Trophoblast cell (in vitro differentiated cells and primary cell): ENCODE data around the gene THSD4.

Experiments used
- DNase-seq, 2 donors: peaks; one replicate each; pipeline ENCODE4 v3.0.0-alpha.2; 2016
- H2AFZ ChIP-seq: 2 replicates; pipeline ENCODE4 v1.6.1; 2013; ENCODE audit warnings: low read length, moderate library complexity, mild to moderate bottlenecking; ENCODE audit not compliant: insufficient read depth, poor library complexity
- H2AK5ac ChIP-seq: 2 replicates; pipeline ENCODE4 v1.6.1; 2013; ENCODE audit warnings: mild to moderate bottlenecking, low read length
- H2BK120ac ChIP-seq: 2 replicates; pipeline ENCODE4 v1.6.1; 2013; ENCODE audit warnings: low read length, mild to moderate bottlenecking, moderate library complexity; ENCODE audit not compliant: insufficient read depth, poor library complexity
- H2BK12ac ChIP-seq: 2 replicates; pipeline ENCODE4 v1.6.1; 2013; ENCODE audit warnings: mild to moderate bottlenecking, low read length, moderate library complexity
- H2BK5ac ChIP-seq: 2 replicates; pipeline ENCODE4 v1.6.1; 2013; ENCODE audit warnings: low read length, low read depth, moderate library complexity, mild to moderate bottlenecking; ENCODE audit not compliant: poor library complexity
- H3K14ac ChIP-seq: 2 replicates; pipeline ENCODE4 v1.6.1; 2013; ENCODE audit warnings: mild to moderate bottlenecking, low read length
- H3K18ac ChIP-seq: 2 replicates; pipeline ENCODE4 v1.6.1; 2013; ENCODE audit warnings: mild to moderate bottlenecking, low read length
- H3K23ac ChIP-seq: 2 replicates; pipeline ENCODE4 v1.6.1; 2013; ENCODE audit warnings: low read length
- H3K27ac ChIP-seq: 2 replicates; pipeline ENCODE4 v1.5.1; 2013; ENCODE audit warnings: low read depth, mild to moderate bottlenecking, inconsistent platforms, low read length, moderate library complexity
- H3K27me3 ChIP-seq: 2 replicates; pipeline ENCODE4 v1.6.1; 2013; ENCODE audit warnings: inconsistent platforms, mild to moderate bottlenecking, low read length, moderate library complexity; ENCODE audit not compliant: insufficient read depth
- H3K36me3 ChIP-seq, 2 experiments: 1 replicate in 1 of 2; 2 replicates in 1 of 2; pipeline ENCODE4 v1.6.1; 2013; ENCODE audit warnings: low read length in 2 of 2, mild to moderate bottlenecking in 2 of 2, moderate library complexity in 1 of 2; ENCODE audit not compliant: insufficient read depth in 2 of 2, control insufficient read depth in 1 of 2
- H3K4ac ChIP-seq: 2 replicates; pipeline ENCODE4 v1.6.1; 2013; ENCODE audit warnings: low read depth, mild to moderate bottlenecking, low read length, moderate library complexity
- H3K4me1 ChIP-seq, 2 experiments: 1 replicate in 1 of 2; 2 replicates in 1 of 2; pipeline ENCODE4 v1.6.1; 2013; ENCODE audit warnings: low read length in 2 of 2, mild to moderate bottlenecking in 2 of 2, moderate library complexity in 1 of 2; ENCODE audit not compliant: insufficient read depth in 2 of 2, control insufficient read depth in 1 of 2
- H3K4me2 ChIP-seq: 2 replicates; pipeline ENCODE4 v1.6.1; 2013; ENCODE audit warnings: inconsistent platforms, mild to moderate bottlenecking, low read length, moderate library complexity
- H3K4me3 ChIP-seq: 2 replicates; pipeline ENCODE4 v1.5.1; 2013; ENCODE audit warnings: mild to moderate bottlenecking, low read depth, low read length, inconsistent platforms
- H3K79me1 ChIP-seq: one replicate; pipeline ENCODE4 v1.6.1; 2013; ENCODE audit warnings: low read length
- H3K79me2 ChIP-seq: 2 replicates; pipeline ENCODE4 v1.6.1; 2013; ENCODE audit warnings: low read length, mild to moderate bottlenecking; ENCODE audit not compliant: control insufficient read depth, insufficient read depth, poor library complexity
- H3K9ac ChIP-seq: 2 replicates; pipeline ENCODE4 v1.6.1; 2013; ENCODE audit warnings: mild to moderate bottlenecking, low read length
- H3K9me3 ChIP-seq: 2 replicates; pipeline ENCODE4 v1.6.1; 2013; ENCODE audit warnings: low read depth, mild to moderate bottlenecking, control low read depth, inconsistent platforms, low read length; ENCODE audit not compliant: insufficient read depth
- H4K12ac ChIP-seq: 2 replicates; pipeline ENCODE4 v1.6.1; 2013; ENCODE audit warnings: low read depth, mild to moderate bottlenecking, low read length, moderate library complexity
- H4K8ac ChIP-seq: 2 replicates; pipeline ENCODE4 v1.6.1; 2013; ENCODE audit warnings: low read depth, mild to moderate bottlenecking, low read length, moderate library complexity
- H4K91ac ChIP-seq: one replicate; pipeline ENCODE4 v1.6.1; 2013; ENCODE audit warnings: low read depth, mild to moderate bottlenecking, low read length, moderate library complexity
- WGBS: extraction: QIAGEN DNeasy Blood & Tissue Kit; methylation state at CpG from one replicate; pipeline ENCODE4 v1.1.7; 2013; ENCODE audit warnings: missing lambda C conversion rate; ENCODE audit not compliant: insufficient read length, insufficient coverage; ENCODE audit errors: extremely low coverage; 5-methylcytosine and 5-hydroxymethylcytosine counted together

THSD4 gene

DNA sequence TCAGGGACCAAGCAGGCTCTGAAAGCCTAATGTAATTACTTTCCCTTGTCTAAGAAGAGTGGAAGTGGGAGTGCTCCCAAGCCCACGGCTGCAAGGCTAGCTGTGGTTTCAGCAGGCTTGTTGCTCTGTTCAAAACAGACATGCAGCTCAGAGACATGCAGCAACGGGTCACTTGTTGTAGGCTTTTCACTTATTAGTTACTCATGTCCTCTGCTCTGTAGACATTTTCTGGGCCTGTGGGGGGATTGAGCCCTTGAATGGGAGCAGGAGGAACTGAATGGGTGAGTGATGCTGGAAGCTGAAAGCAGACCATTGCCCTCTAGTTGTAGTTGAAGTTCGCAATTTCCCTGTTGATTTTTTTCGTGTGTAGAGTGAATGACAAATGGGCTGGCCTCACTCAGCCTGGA is 433.1 kb downstream of the THSD4 start:
- Histone ChIP-seq H3K27me3 (no peaks in the 10 kb centered on the region), H3K18ac (no peak overlapping the region), H3K9ac (no peak overlapping the region), H2BK12ac (no peak overlapping the region), H3K4me2 (no peak overlapping the region), H3K36me3 (no peaks in the 10 kb centered on the region), H3K14ac (no peak overlapping the region), H3K4me3 (no peak overlapping the region), H4K8ac (no peak overlapping the region), H2AK5ac (no peak overlapping the region), H3K4me1 (no peaks in the 10 kb centered on the region), H3K4ac (no peak overlapping the region), H3K9me3 (no peaks in the 10 kb centered on the region), H2AFZ (no peak overlapping the region), H3K79me2 (no peaks in the 10 kb centered on the region), H3K27ac (no peak overlapping the region), H2BK5ac (no peak overlapping the region), H2BK120ac (no peak overlapping the region), H4K12ac (no peak overlapping the region), H4K91ac (no peak overlapping the region), H3K79me1 (no peaks in the 10 kb centered on the region), H3K23ac (no peak overlapping the region)
- DNase-seq, result no peak
- no CpG with 5 or more reads among the region's 4 CpGs for WGBS

DNA sequence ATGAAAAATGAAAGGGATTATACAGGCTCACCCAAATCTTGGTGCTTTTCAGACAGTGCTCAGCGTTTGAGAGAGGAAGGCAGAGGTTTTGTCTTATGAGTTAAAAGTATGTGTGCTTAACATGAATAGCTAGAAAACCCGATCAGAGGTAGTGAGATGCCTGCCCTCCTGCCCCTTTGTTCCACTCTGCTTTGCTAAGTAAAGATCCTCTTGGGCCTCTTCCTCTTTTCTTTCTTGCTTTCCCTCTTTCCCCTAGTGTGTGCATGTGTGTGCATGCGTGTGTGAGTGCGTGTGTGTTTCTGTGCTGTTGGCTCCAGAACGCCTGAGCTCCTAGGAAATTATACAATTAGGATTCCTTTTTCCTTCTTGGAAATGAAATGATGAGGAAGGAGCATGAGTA is 433.8 kb downstream of the THSD4 start:
- no peak for DNase-seq
- H4K12ac ChIP-seq, result no peak overlapping the region
- H3K27ac ChIP-seq, result no peak overlapping the region
- H2BK5ac ChIP-seq, result no peak overlapping the region
- no peaks in the 10 kb centered on the region for H3K27me3 ChIP-seq
- H2BK12ac ChIP-seq, result no peak overlapping the region
- no peak overlapping the region for H3K9ac ChIP-seq
- H3K4ac ChIP-seq, result no peak overlapping the region
- H3K4me1 ChIP-seq, result no peaks in the 10 kb centered on the region
- H3K79me1 ChIP-seq, result no peaks in the 10 kb centered on the region
- WGBS, result no CpG with 5 or more reads among the region's 5 CpGs
- H4K91ac ChIP-seq, result no peak overlapping the region
- H2AK5ac ChIP-seq, result no peak overlapping the region
- no peak overlapping the region for H4K8ac ChIP-seq
- no peak overlapping the region for H3K4me3 ChIP-seq
- H3K79me2 ChIP-seq, result no peaks in the 10 kb centered on the region
- H3K14ac ChIP-seq, result no peak overlapping the region
- H3K36me3 ChIP-seq, result no peaks in the 10 kb centered on the region
- H3K23ac ChIP-seq, result no peak overlapping the region
- no peak overlapping the region for H3K4me2 ChIP-seq
- H2BK120ac ChIP-seq, result no peak overlapping the region
- no peak overlapping the region for H2AFZ ChIP-seq
- H3K9me3 ChIP-seq, result no peaks in the 10 kb centered on the region
- H3K18ac ChIP-seq, result no peak overlapping the region

DNA sequence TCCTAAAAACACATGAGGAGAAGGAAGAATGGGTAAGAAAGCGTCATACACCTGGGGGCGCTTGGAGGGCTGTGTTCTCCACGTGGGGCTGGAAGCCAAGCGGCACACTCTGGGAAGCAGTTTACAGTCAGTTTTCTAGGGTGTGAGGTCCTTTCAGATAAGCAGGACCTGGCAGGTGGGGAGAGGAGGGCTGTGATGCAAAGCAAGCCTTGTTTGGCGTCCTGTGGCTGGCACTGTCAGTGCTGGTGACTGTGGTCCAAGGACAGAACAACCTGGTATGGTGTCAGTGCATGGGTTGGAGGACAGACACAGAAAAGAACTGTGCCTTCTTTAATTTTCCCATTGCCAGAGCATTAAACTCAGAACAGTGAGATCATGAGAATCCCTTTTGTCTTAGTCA is 434.4 kb downstream of the THSD4 start:
- no peak overlapping the region for H3K14ac ChIP-seq
- H4K8ac ChIP-seq, result no peak overlapping the region
- H2BK5ac ChIP-seq, result no peak overlapping the region
- no peak overlapping the region for H2AK5ac ChIP-seq
- WGBS, result no CpG with 5 or more reads among the region's 5 CpGs
- DNase-seq, result no peak
- no peaks in the 10 kb centered on the region for H3K36me3 ChIP-seq
- H3K18ac ChIP-seq, result no peak overlapping the region
- no peak overlapping the region for H2AFZ ChIP-seq
- peaks cover 2% of the 10 kb centered on the region for H3K9me3 ChIP-seq
- H3K4me2 ChIP-seq, result no peak overlapping the region
- no peak overlapping the region for H3K9ac ChIP-seq
- no peaks in the 10 kb centered on the region for H3K4me1 ChIP-seq
- no peak overlapping the region for H3K4ac ChIP-seq
- no peak overlapping the region for H3K4me3 ChIP-seq
- H4K12ac ChIP-seq, result no peak overlapping the region
- no peaks in the 10 kb centered on the region for H3K79me1 ChIP-seq
- H3K79me2 ChIP-seq, result no peaks in the 10 kb centered on the region
- H4K91ac ChIP-seq, result no peak overlapping the region
- H3K27ac ChIP-seq, result no peak overlapping the region
- H3K27me3 ChIP-seq, result no peaks in the 10 kb centered on the region
- no peak overlapping the region for H2BK120ac ChIP-seq
- H3K23ac ChIP-seq, result no peak overlapping the region
- no peak overlapping the region for H2BK12ac ChIP-seq

DNA sequence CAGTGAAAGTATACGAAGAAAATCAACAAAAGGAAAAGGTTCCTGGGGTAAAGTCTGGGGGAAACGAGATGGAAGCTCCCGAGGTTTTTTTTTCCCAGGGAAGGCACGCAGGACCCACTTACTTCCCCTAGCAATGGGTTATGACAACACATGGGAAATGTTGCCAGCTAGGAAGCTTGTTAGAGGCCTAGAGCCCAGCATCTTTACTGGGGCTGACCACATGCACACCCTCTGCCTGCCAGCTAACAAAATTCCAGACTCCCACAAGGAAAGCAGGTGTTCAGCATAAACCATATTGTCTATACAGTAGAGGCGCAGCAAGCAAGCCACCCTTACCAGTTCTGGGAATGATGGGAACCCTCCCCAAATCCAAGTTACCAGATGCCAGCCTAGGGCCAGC is 436.3 kb downstream of the THSD4 start:
- no peak overlapping the region for H3K27ac ChIP-seq
- H4K8ac ChIP-seq, result no peak overlapping the region
- H3K4me2 ChIP-seq, result no peak overlapping the region
- DNase-seq, result no peak
- no peak overlapping the region for H3K4me3 ChIP-seq
- peaks cover 2% of the 10 kb centered on the region for H3K9me3 ChIP-seq
- H2BK5ac ChIP-seq, result no peak overlapping the region
- H3K79me2 ChIP-seq, result no peaks in the 10 kb centered on the region
- no peak overlapping the region for H2AFZ ChIP-seq
- H3K23ac ChIP-seq, result no peak overlapping the region
- no peak overlapping the region for H2AK5ac ChIP-seq
- no peaks in the 10 kb centered on the region for H3K79me1 ChIP-seq
- H3K14ac ChIP-seq, result no peak overlapping the region
- H3K27me3 ChIP-seq, result no peaks in the 10 kb centered on the region
- no peak overlapping the region for H3K9ac ChIP-seq
- no peak overlapping the region for H3K4ac ChIP-seq
- no peaks in the 10 kb centered on the region for H3K4me1 ChIP-seq
- no peak overlapping the region for H4K12ac ChIP-seq
- no CpG with 5 or more reads among the region's 5 CpGs for WGBS
- no peak overlapping the region for H4K91ac ChIP-seq
- H2BK120ac ChIP-seq, result no peak overlapping the region
- H3K18ac ChIP-seq, result no peak overlapping the region
- no peak overlapping the region for H2BK12ac ChIP-seq
- no peaks in the 10 kb centered on the region for H3K36me3 ChIP-seq
